SKM-1 treated with dmso at 0.1 percent for 144 hours (cell line): ENCODE measurements around the gene LCE2A.

Experiments
- DNase-seq: peaks from one replicate; lab custom pipeline; 2025; ENCODE audit not compliant: unreplicated experiment; lab: John Stamatoyannopoulos, UW

Gene LCE2A

DNA sequence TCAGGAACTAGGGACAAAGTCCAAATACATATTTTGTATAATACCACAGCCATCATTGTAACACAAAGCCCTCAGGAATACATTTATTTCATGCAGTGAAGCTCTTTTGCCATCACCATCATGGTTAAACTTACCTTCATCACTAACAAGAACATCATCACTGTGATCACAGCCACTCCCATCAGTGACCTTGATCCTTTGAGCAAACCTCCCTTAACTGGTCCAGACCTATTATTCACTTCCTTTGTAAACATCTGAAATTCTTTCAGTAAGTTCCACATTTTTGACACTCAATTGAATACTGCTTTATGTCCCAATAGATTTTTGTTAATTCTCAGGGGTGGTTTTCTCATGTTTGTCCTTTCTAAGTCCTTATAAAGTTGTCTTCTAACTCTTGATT is 43.5 kb downstream of the LCE2A start:
- no peak for DNase-seq

DNA sequence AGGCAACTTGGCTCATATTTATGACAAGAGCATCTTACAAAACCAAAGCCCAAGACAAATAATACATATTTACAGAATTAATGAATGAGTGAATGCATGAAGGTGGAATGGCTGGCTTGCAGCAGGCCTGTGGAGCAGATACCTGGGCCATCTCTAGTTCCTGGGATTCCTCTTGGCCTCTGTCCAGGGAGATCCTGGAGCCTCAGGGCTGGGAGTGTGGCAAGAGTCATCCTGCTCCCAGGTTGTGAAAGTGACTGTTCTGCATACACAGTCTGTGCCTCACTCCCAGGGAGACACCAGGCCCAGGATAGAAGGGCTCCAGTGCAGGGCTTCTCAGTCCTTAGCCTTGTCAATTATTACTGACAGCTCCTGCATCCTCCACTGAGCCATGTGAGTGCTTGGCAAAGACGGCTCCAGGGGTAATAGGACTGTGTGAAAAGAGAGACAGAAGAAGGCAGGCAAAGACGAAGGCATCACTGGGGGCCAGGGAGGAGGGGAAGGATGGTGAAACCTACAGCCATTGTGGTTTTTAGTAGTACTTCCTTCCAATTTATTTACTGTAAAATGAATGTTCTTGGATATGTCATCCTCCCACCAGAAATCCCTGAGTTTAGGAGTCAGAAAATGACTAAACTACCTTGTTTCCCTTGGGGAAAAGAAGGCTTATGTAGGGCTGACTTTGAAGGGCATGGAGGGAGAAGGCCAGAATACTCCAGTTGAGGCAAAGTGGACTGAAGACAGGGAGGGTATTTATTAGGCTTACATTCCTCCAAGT is 45.4 kb downstream of the LCE2A start:
- no peak for DNase-seq

DNA sequence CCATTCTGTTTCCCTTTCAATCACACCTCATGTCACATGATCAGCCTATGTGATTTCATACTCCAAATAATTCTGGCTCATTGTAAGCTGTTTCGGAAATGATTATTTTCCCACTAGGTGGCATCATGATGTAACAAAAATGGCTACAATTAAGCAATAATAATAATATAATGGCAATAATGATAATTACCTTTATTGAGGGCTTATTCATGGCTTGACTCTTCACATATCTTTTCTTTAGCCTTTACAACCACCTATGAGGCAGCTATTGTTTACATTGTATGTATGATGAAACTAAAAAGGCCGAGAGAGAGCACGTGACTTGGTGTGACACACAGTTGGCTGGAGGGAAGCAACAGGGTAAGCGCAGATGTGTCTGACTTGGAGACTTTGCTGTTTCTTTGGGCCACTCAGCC is 47.2 kb downstream of the LCE2A start:
- DNase-seq: no peak

DNA sequence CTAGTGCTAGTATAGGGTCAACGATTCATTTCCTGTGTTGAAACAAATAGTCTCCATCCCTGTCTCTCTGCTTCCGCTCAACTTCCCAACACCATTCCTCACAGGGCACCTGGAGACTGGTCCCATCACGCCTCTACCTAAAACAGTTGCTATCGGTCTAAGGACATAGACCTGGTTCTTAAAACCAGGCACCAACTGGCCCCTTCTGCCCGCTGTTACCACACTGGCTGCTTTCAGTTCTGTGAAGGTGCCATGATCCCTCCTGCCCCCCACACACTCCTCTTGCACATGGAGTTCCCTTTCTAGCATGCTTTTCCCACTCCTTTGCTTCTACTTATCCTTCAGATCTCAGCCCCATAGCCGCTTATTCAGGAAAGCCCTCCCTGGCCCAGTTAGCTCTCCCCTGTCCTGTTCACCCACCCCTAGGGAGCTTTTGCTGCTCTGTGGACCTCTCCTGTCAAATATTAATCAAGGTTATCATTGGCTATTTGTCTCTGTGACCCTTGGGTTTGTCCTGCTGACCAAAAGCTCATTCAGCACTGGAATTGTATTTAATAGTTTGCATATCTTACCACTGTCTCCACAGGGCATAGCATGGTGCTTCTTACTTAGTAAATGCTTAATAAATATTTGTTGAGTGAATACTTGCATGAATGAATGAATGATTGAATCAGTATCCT is 47.8 kb downstream of the LCE2A start:
- no peak for DNase-seq

DNA sequence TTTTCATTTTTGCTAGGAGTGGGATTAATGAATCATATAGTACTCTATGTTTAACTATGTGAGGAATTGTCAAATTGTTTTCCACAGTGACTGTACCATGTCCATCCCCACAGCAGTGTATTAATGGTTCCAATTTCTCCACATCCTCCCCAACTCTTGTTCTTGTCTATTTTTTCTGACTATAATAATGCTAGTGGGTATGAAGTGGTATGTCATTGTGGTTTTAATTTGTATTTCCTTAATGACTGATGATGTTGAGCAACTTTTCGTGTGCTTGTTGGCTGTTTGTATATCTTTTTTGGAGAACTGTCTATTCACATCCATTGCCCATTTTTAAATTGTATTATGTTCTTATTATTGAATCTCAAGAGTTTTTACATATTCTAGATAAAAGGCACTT is 49.7 kb downstream of the LCE2A start:
- no peak for DNase-seq
